Measurements from ENCODE around the gene SIL1.
"Not testable (repeated sequence)": the region's sequence is repeated elsewhere in the genome, so short reads cannot be mapped to it uniquely, and the experiment has no call there.

SIL1 gene

GRCh38 chr5:139196296-139196956 is 1.7 kb downstream of the SIL1 start:
- DNase-seq: peak; percentile 21 to 32

- no peak for DNase-seq
These were observed 3.7 kb downstream of the SIL1 start for GRCh38 chr5:139194486-139194885.

- DNase-seq: no peak
These were observed 4.2 kb downstream of the SIL1 start for GRCh38 chr5:139193928-139194327.

- DNase-seq: not testable (repeated sequence)
These were observed 5.3 kb downstream of the SIL1 start for GRCh38 chr5:139192906-139193305.

DNA sequence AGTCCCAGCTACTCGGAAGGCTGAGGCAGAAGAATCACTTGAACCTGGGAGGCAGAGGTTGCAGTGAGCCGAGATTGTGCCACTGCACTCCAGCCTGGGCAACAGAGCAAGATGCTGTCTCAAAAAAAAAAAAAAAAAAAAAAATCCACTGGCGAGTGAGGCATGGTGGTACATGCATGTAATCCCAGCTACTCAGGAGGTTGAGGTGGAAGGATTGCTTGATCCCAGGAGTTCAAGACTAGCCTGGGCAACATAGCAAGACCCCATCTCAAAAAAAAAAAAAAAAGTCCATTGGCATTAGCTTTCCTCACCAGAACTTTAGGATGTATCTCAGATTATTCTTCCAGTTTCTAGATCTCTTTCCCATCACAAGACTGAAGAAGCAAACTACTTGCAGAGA is 6.2 kb downstream of the SIL1 start:
- DNase-seq: not testable (repeated sequence)

- DNase-seq: no peak
These were observed 8.0 kb downstream of the SIL1 start for GRCh38 chr5:139190125-139190524.

DNA sequence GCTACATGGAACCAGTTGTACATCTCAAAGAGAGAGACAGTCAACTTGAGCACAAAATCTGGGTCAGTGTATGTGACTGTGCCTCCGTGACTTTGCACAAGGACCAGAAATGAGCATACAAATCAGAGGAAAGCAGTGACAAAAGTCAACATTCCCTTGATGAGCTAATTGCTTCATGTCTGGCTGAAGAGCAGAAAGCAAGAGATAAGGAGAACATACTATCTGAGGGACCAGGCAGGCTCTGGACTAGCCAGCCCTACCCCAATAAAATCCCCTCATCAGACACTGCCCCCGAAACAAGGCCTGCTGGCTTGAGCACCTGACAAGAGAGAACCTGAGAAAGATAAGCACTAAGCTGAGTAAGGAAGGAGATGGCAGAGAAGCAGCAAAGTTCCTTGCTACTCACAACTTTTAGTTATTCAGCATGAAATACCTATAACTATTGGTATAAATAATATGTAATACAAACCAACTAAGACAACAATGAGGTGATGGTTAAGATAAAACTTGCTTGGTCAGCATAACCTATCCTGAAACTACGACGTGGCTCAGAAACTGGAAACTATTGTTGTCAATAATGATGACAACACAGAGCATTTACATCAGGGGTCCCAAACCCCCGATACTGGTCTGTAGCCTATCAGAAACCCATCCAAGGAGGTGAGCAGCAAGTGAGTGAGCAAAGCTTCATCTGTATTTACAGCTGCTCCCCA is 9.5 kb downstream of the SIL1 start:
- DNase-seq: no peak

DNA sequence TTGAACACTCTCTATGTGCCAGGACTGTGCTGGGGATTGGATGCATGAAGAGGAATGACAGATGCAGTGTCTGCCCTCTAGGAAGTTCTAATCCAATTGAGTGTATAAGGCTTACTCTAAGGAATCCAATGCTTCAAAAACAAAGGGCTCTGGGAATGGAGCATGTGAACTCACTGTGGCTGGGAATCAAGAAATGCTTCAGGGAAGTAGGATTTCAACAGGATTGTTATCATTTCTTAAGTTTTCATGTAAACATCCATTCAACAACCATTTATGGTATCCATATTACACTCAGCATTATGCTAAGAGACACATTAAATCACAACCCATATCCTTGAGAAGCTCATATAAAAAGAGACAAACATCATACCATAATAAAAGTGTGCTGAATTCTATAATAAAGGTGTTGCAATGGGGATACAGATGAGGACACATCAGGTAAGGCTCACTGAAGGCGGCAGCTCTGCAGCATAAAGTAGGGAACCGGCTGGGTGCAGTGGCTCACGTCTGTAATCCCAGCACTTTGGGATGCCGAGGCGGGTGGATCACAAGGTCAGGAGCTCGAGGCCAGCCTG is 11.3 kb downstream of the SIL1 start:
- no peak for DNase-seq

DNA sequence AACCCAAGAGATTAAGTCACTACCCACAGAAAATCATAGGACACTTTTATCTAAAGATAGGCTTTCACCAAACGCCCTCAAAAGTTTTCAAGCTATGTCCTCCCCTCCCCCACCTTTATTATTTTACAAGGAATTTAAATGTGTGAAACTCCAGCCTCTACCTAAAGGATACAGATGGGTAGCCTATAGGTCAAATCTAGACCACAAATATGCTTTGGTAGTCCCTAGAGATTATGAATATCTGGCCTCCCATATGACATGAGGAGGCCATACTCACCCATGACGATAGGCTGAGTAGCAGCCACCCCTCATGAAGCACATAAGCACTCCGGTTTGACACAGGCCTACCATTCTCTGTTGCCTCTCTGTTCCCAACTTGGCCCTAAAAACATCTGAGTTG is 11.9 kb downstream of the SIL1 start:
- DNase-seq: no peak

DNA sequence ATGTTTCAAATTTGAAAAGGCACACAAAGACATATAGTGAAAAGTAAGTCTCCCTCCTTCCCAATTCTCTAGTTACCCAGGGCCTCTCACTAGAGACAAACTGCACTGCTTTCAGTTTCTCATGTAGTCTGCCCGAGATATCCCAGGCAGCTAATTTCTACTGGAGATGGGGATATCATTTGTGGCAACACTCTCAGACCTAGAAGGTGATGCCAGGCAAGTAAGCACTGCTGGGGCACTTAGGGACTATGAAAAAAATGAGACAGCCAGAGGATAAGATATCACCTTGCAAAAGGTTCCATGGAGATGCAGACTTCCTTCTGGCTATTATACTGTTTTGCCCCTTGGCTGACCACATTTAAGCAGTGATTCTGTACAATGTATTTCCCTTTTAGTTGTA is 12.6 kb downstream of the SIL1 start:
- DNase-seq: no peak

GRCh38 chr5:139183502-139183901 is 14.7 kb downstream of the SIL1 start:
- DNase-seq: no peak

- no peak for DNase-seq
These were observed 15.5 kb downstream of the SIL1 start for GRCh38 chr5:139182528-139183296.

DNA sequence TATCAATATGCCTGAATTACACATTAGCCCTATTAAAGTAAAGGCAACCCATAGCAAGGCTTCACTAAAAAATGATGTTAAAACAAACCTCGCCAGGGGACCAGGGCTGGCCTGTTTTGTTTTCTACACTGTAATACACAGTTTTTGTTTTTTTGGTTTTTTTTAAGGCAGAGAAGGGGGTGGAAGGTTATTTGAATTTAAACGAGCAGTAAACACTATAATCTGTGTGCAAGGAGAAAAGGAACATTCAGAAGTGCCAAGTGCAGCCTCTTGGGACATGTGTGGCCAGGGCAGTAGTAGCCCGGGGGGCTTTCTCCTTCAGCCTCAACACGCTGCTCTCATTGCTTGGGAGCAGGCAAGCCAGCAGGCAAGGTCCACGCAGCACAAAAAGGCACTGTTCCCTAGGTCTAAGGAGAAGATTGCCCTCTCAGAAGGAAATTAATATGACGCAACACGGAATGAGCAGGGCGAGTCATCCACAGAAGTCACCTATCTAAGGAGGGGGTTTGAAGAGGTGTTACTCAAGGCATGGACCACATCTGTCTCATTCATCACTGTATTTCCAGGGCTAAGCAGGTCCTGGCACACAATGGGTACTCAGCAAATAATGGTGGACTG is 16.2 kb downstream of the SIL1 start:
- DNase-seq: peak; percentile 22 to 45

DNA sequence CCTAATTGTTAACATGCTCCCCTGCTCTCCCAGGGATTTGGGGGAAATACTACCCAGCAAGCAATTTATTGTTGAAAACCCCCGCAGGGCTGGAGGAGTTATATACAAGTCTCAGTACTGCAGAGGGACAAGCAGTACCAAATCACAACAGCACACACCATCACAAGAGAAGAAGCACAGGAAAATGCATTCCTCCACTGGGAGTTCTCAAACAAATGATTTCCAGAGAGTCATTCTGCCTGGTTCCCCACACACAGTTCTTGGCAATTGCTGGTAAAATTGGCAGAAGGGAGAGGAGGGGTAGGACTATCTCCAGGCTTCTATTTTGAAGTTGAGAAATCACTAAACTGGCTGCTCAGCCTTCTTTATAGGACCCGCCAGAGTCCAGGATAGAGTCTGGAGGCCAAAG is 16.8 kb downstream of the SIL1 start:
- DNase-seq: no peak

- no peak for DNase-seq
These were observed 17.3 kb downstream of the SIL1 start for GRCh38 chr5:139180850-139181249.

- DNase-seq: not testable (repeated sequence)
These were observed 18.2 kb downstream of the SIL1 start for GRCh38 chr5:139179778-139180513.

- no peak for DNase-seq
These were observed 19.2 kb downstream of the SIL1 start for GRCh38 chr5:139178935-139179334.

- DNase-seq: no peak
These were observed 19.6 kb downstream of the SIL1 start for GRCh38 chr5:139178589-139178917.

GRCh38 chr5:139177809-139178588 is 20.2 kb downstream of the SIL1 start:
- DNase-seq: no peak

DNA sequence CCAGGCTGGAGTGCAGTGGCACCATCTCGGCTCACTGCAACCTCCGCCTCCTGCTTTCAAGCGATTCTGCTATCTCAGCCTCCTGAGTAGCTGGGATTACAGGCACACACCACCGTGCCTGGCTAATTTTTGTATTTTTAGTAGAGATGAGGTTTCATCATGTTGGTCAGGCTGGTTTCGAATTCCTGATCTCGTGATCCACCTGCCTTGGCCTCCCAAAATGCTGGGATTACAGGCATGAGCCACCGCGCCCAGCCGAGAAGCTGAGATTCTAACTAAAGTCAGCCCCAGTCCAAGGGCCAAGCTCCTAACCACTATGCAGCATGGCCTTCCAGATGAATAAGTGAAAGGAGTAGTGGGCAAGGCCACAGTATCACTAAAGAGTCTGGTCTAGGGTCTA is 20.9 kb downstream of the SIL1 start:
- DNase-seq: not testable (repeated sequence)

DNA sequence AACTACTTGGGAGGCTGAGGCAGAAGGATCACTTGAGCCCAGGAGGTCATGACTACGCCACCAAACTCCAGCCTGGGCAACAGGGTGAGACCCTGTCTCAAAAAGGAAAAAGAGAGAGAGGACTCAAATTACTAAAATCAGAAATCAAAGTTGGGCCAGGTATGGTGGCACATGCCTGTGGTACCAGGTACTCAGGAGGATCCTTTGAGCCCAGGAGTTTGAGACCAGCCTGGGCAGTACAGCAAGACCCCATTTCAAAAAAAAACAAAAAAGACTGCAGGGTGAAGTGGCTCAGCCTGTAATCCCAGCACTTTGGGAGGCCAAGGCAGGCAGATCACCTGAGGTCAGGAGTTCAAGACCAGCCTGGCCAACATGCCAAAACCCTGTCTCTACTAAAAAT is 23.8 kb downstream of the SIL1 start:
- DNase-seq: not testable (repeated sequence)

All from AML-193 (cell line).